Glutamatergic neuron (in vitro differentiated cells): Measurements from ENCODE around the gene EME2. TPM values are rescaled to one million over a fixed set of nuclear protein-coding genes. Genes with fewer than 3 reads are reported as not detected.
"Not testable (repeated sequence)": the region's sequence is repeated elsewhere in the genome, so short reads cannot be mapped to it uniquely, and the experiment has no call there.

Experiments
- DNase-seq: peaks from one replicate; pipeline ENCODE4 v3.0.0; 2022
- H3K27ac Mint-ChIP-seq: one replicate; pipeline ENCODE4 v1.8.0; 2020; ENCODE audit warnings: mild to moderate bottlenecking, mixed read lengths, inconsistent platforms; ENCODE audit not compliant: unreplicated experiment
- H3K27me3 Mint-ChIP-seq: one replicate; pipeline ENCODE4 v1.8.0; 2020; ENCODE audit warnings: mild to moderate bottlenecking, moderate library complexity, mixed read lengths, inconsistent platforms; ENCODE audit not compliant: unreplicated experiment
- H3K36me3 Mint-ChIP-seq: one replicate; pipeline ENCODE4 v1.8.0; 2020; ENCODE audit warnings: mild to moderate bottlenecking, mixed read lengths, inconsistent platforms; ENCODE audit not compliant: unreplicated experiment
- H3K4me1 Mint-ChIP-seq: one replicate; pipeline ENCODE4 v1.8.0; 2020; ENCODE audit warnings: mild to moderate bottlenecking, low read depth, mixed read lengths, inconsistent platforms; ENCODE audit not compliant: unreplicated experiment
- H3K4me3 Mint-ChIP-seq: one replicate; pipeline ENCODE4 v1.8.0; 2020; ENCODE audit warnings: mild to moderate bottlenecking, mixed read lengths, inconsistent platforms; ENCODE audit not compliant: unreplicated experiment
- H3K9me3 Mint-ChIP-seq: one replicate; pipeline ENCODE4 v1.8.0; 2020; ENCODE audit warnings: mild to moderate bottlenecking, moderate library complexity, mixed read lengths, inconsistent platforms; ENCODE audit not compliant: unreplicated experiment
- total RNA-seq: library from RNA; stranded (reverse); fragmentation: NEBNext Ultra II Directional; extraction: Animal tissue kit (Norgen Biotek cat#: 25700); gene quantifications from one replicate; pipeline ENCODE4 v1.2.1, GENCODE V29; 2021; ENCODE audit not compliant: unreplicated experiment
- TF ChIP-seq, protein P1 (sequence below): fragments of 200-600 bp; sonication (generic); IDR thresholded peaks from one replicate; pipeline ENCODE4 v1.5.0; 2021; ENCODE audit not compliant: partially characterized antibody, unreplicated experiment

Gene EME2
- total RNA-seq, 1 donor from 2014 or later = 68.7 TPM

DNA sequence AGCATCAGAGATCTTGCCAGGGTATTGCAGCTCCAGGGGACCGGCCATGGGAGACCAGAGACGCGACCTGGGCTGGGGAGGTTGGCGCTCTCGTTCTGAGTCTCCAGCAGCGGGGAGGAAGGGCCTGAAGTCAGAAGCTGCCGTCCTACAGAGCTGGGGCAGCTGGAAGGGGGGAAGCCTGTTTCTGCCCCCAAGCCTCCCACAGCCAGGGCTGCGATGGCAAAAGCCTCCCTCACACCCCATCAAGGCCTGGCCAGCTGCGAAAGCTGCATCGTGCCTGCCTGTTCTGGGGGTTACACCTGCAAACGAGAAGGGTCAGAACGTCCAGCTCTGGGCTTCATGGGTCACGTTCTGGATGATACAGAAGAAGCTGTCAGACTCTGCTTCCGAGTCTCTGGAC lies 40.5 kb upstream of the EME2 start:
- H3K27ac Mint-ChIP-seq = peak overlapping the region; percentile 11
- H3K4me3 Mint-ChIP-seq = no peak overlapping the region
- no peak for DNase-seq
- peaks cover 4% of the 10 kb centered on the region for H3K36me3 Mint-ChIP-seq
- H3K9me3 Mint-ChIP-seq = peaks cover 8% of the 10 kb centered on the region
- peaks cover 1% of the 10 kb centered on the region for H3K4me1 Mint-ChIP-seq
- H3K27me3 Mint-ChIP-seq = peaks cover 9% of the 10 kb centered on the region
- TF ChIP-seq, protein P1, sequence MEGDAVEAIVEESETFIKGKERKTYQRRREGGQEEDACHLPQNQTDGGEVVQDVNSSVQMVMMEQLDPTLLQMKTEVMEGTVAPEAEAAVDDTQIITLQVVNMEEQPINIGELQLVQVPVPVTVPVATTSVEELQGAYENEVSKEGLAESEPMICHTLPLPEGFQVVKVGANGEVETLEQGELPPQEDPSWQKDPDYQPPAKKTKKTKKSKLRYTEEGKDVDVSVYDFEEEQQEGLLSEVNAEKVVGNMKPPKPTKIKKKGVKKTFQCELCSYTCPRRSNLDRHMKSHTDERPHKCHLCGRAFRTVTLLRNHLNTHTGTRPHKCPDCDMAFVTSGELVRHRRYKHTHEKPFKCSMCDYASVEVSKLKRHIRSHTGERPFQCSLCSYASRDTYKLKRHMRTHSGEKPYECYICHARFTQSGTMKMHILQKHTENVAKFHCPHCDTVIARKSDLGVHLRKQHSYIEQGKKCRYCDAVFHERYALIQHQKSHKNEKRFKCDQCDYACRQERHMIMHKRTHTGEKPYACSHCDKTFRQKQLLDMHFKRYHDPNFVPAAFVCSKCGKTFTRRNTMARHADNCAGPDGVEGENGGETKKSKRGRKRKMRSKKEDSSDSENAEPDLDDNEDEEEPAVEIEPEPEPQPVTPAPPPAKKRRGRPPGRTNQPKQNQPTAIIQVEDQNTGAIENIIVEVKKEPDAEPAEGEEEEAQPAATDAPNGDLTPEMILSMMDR = no peak

DNA sequence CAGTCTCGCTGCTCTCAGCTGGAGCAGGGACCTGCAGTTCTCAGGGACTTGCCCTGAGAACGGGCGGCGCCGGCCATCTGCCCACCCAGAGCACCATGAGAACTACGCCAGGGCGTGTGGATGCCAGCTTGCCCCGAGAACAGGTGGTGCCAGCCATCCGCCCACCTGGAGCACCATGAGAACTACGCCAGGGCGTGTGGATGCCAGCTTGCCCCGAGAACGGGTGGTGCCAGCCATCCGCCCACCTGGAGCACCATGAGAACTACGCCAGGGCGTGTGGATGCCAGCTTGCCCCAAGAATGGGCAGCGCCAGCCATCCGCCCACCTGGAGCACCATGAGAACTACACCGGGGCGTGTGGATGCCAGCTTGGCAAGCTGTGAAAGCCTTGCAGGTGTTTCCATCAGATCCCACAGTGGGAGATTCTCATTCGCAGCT lies 40.0 kb upstream of the EME2 start:
- DNase-seq, H3K36me3 Mint-ChIP-seq, H3K27ac Mint-ChIP-seq, H3K9me3 Mint-ChIP-seq, H3K27me3 Mint-ChIP-seq, H3K4me1 Mint-ChIP-seq, H3K4me3 Mint-ChIP-seq: not testable (repeated sequence)

DNA sequence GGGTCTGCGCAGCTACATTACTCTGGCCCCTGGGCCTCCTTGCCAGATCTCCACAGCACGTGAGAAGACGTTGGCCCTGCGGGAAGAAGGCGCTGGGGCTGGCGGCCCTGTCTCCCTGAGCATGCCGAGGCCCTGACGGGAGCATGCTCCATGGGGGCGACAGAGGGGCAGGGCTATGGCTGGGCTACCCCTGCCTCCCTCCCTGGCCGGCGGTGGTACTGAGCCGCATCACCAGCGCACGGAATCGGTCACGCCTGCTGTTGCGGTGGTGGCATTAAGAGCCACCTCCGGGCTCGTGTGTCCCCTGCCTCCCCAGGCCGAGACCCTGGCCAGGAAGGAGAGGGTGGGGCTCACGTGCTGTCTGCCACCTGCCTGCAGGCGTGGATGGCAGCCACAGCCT lies 38.5 kb upstream of the EME2 start:
- Mint-ChIP-seq H3K9me3 (peaks cover 3% of the 10 kb centered on the region), H3K36me3 (no peaks in the 10 kb centered on the region), H3K27ac (no peak overlapping the region), H3K4me1 (no peaks in the 10 kb centered on the region), H3K27me3 (peaks cover 4% of the 10 kb centered on the region), H3K4me3 (no peak overlapping the region)
- TF ChIP-seq, protein P1 = no peak
- no peak for DNase-seq

DNA sequence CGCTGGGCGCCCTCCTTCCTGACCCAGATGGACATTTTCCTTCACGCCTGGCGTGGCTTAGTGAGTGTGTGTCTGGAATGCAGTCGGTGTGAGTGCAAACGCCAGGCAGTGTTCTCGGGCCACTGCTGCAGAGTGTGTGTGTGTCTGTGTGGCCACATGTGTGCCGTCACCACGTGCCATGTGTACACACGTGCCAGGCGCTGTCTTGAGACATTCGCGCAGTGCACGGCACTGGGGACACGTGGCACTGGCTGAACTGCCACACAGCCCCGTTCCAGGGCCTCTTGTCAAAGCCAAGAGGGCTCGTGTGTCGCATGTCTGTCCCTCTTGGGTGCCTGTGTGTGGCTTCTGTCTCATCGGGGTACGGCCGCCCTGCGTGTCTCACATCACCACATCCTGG lies 37.8 kb upstream of the EME2 start:
- H3K36me3 Mint-ChIP-seq = no peaks in the 10 kb centered on the region
- H3K27me3 Mint-ChIP-seq = peaks cover 4% of the 10 kb centered on the region
- TF ChIP-seq, protein P1 = no peak
- no peak overlapping the region for H3K4me3 Mint-ChIP-seq
- no peaks in the 10 kb centered on the region for H3K4me1 Mint-ChIP-seq
- no peak for DNase-seq
- no peak overlapping the region for H3K27ac Mint-ChIP-seq
- peaks cover 3% of the 10 kb centered on the region for H3K9me3 Mint-ChIP-seq

DNA sequence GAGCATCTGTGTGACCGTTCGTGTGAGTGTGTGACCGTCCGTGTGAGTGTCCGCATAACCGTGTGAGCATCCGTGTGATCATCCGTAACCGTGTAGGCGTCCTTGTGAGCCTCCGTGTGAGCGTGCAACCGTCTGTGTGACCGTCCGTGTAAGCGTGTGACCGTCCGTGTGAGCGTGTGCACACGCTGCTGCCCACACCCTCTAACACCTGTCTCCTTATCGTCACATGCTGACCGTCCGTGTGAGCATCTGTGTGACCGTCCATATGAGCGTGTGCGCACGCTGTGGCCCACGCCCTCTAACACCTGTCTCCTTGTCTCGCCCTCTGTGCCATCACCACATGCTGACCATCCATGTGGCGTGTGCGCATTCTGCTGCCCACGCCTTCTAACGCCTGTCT lies 32.4 kb upstream of the EME2 start:
- DNase-seq = no peak
- H3K36me3 Mint-ChIP-seq = peaks cover 7% of the 10 kb centered on the region
- peaks cover 3% of the 10 kb centered on the region for H3K9me3 Mint-ChIP-seq
- peaks cover 6% of the 10 kb centered on the region for H3K27me3 Mint-ChIP-seq
- H3K27ac Mint-ChIP-seq = no peak overlapping the region
- TF ChIP-seq, protein P1 = no peak
- no peak overlapping the region for H3K4me3 Mint-ChIP-seq
- H3K4me1 Mint-ChIP-seq = no peaks in the 10 kb centered on the region
